HepG2 (cell line): Measurements from ENCODE around the gene SMIM44. TPM values are rescaled to one million over a fixed set of nuclear protein-coding genes. Genes with fewer than 3 reads are reported as not detected.

ENCODE experiments used
- ATAC-seq: fragments of 200-7000 bp; cut with Tn5 transposase; 3 replicates; pipeline ENCODE4 v1.9.1; 2020; ENCODE audit warnings: mild to moderate bottlenecking, moderate library complexity
- BruUV-seq: library from RNA; stranded (reverse); fragments of 400-500 nt; replicated peaks from 2 replicates; lab custom pipeline; 2021; lab: Mats Ljungman, UMichigan
- CTCF ChIA-PET: fragments of 300-600 bp; formaldehyde crosslinking; extraction: SDS; loops from one replicate; lab custom pipeline; 2021; ENCODE audit warnings: low total read pairs, inconsistent platforms, low intra/inter-chr PET ratio; lab: Yijun Ruan, JAX
- POLR2A ChIA-PET: fragments of 350-600 bp; sonication (Branson Sonifier 250); formaldehyde crosslinking; loops from one replicate; lab custom pipeline; 2020; ENCODE audit warnings: antibody characterized with exemption, inconsistent platforms; lab: Yijun Ruan, JAX
- DNase-seq: peaks from one replicate; pipeline ENCODE4 v3.0.0-alpha.2; 2015; ENCODE audit warnings: low spot score
- FAIRE-seq: peaks from 3 replicates; lab custom pipeline; 2011; peaks lifted over from hg19 to GRCh38; lab: Jason Lieb, UNC
- H2AFZ ChIP-seq: one replicate; pipeline ENCODE4 v1.6.1; 2011; ENCODE audit warnings: low read length, inconsistent platforms
- H3K27ac ChIP-seq: fragments of 300-600 bp; 3 replicates; pipeline ENCODE4 v1.8.0; 2011; ENCODE audit warnings: mixed run types, mild to moderate bottlenecking, mixed read lengths, low read length, inconsistent platforms; ENCODE audit not compliant: insufficient read depth; ENCODE audit errors: extremely low read length
- H3K27me3 ChIP-seq, 2 experiments: fragments of 200-600 bp in 1 of 2; 2 replicates in 1 of 2; 3 replicates in 1 of 2; pipeline versions ENCODE4 v1.6.0 to v1.8.0; 2011; ENCODE audit warnings: low read length in 2 of 2, mild to moderate bottlenecking in 2 of 2, moderate library complexity in 2 of 2, inconsistent platforms in 1 of 2; ENCODE audit not compliant: insufficient read depth in 2 of 2, control insufficient read depth in 1 of 2
- H3K36me3 ChIP-seq, 2 experiments: fragments of 200-600 bp in 1 of 2; replicated peaks in 1 of 2; 2 replicates in 1 of 2; 3 replicates in 1 of 2; pipeline versions ENCODE4 v1.5.1 to v1.8.0; 2011; ENCODE audit warnings: low read length in 2 of 2, inconsistent platforms in 1 of 2; ENCODE audit not compliant: insufficient read depth in 2 of 2, control insufficient read depth in 1 of 2
- H3K4me1 ChIP-seq: 2 replicates; pipeline ENCODE4 v1.5.1; 2012; ENCODE audit warnings: low read length, inconsistent platforms; ENCODE audit not compliant: insufficient read depth
- H3K4me2 ChIP-seq: 2 replicates; pipeline ENCODE4 v1.6.0; 2011; ENCODE audit warnings: low read depth, low read length, inconsistent platforms
- H3K4me3 ChIP-seq, 3 experiments: fragments of 200-600 bp in 1 of 3; sonication (generic), shearing (Covaris generic) in 1 of 3; replicated peaks in 1 of 3; 2 replicates each; pipeline ENCODE4 v1.5.1; 2011 to 2016; ENCODE audit warnings: low read length in 3 of 3, inconsistent platforms in 2 of 3, low read depth in 2 of 3, mild to moderate bottlenecking in 2 of 3, control low read depth in 1 of 3, mixed read lengths in 1 of 3; ENCODE audit not compliant: insufficient read depth in 1 of 3
- H3K79me2 ChIP-seq: one replicate; pipeline ENCODE4 v1.6.1; 2011; ENCODE audit warnings: low read length, inconsistent platforms; ENCODE audit not compliant: insufficient read depth
- H3K9ac ChIP-seq: 2 replicates; pipeline ENCODE4 v1.6.0; 2011; ENCODE audit warnings: mild to moderate bottlenecking, low read depth, low read length, inconsistent platforms; ENCODE audit not compliant: insufficient read depth
- H3K9me3 ChIP-seq: 2 replicates; pipeline ENCODE4 v1.5.1; 2012; ENCODE audit warnings: mild to moderate bottlenecking, low read length
- H4K20me1 ChIP-seq: 2 replicates; pipeline ENCODE4 v1.6.0; 2011; ENCODE audit warnings: inconsistent platforms, mild to moderate bottlenecking, low read length, moderate library complexity; ENCODE audit not compliant: insufficient read depth
- ARID2 ChIP-seq: sonication (generic); formaldehyde crosslinking; IDR thresholded peaks from 2 replicates; pipeline ENCODE4 v1.8.1; 2022; ENCODE audit warnings: mild to moderate bottlenecking, missing genetic modification reagents, borderline replicate concordance
- ERF ChIP-seq: IDR thresholded peaks from 2 replicates; pipeline ENCODE4 v1.6.1; 2018; ENCODE audit warnings: missing biosample characterization, missing genetic modification reagents
- ETV5 ChIP-seq: IDR thresholded peaks from 2 replicates; pipeline ENCODE4 v1.6.1; 2018; ENCODE audit warnings: missing biosample characterization, missing genetic modification reagents, inconsistent platforms, borderline replicate concordance
- MEIS2 ChIP-seq: sonication (generic); formaldehyde crosslinking; IDR thresholded peaks from 2 replicates; pipeline ENCODE4 v1.9.0; 2021; ENCODE audit warnings: mild to moderate bottlenecking, missing genetic modification reagents
- SIN3A ChIP-seq: IDR thresholded peaks from 2 replicates; pipeline ENCODE4 v1.6.1; 2011; ENCODE audit warnings: low read depth, mild to moderate bottlenecking, control low read depth, low read length, borderline replicate concordance
- TARDBP ChIP-seq: sonication (generic); formaldehyde crosslinking; IDR thresholded peaks from 2 replicates; pipeline ENCODE4 v1.8.0; 2022; ENCODE audit warnings: mild to moderate bottlenecking, missing genetic modification reagents
- ZNF138 ChIP-seq: sonication (generic); formaldehyde crosslinking; IDR thresholded peaks from 2 replicates; pipeline ENCODE4 v1.5.0; 2020; ENCODE audit warnings: mild to moderate bottlenecking, low read depth, missing genetic modification reagents
- ZNF18 ChIP-seq: sonication (generic); formaldehyde crosslinking; IDR thresholded peaks from 2 replicates; pipeline ENCODE4 v1.8.0; 2022; ENCODE audit warnings: mild to moderate bottlenecking, missing genetic modification reagents; ENCODE audit not compliant: insufficient replicate concordance
- WGBS: methylation state at CpG from one replicate; pipeline ENCODE4 v1.1.6; 2017; ENCODE audit warnings: low lambda C conversion rate; 5-methylcytosine and 5-hydroxymethylcytosine counted together
- in situ Hi-C: cut with HindIII; loops from 2 replicates; pipeline ENCODE4 v1.10.0; 2017; ENCODE audit warnings: low pct_unique_long_range_greater_than_20kb; ENCODE audit not compliant: extremely low pct_ligation_motif_present
- intact Hi-C: fragments of 100-400 bp; cut with micrococcal nuclease; formaldehyde crosslinking; loops from one replicate; pipeline ENCODE4 v1.10.0; 2022; ENCODE audit not compliant: unreplicated experiment
- polyA plus RNA-seq, 8 experiments: library from polyadenylated mRNA; depleted of rRNA in 3 of 8; stranded (reverse) in 7 of 8; unstranded in 1 of 8; fragments of >200 nt; fragmentation: Illumina TruSeq in 4 of 8; extraction: Trizol in 4 of 8; gene quantifications; 2 replicates each; pipeline versions ENCODE4 v1.2.1 to v1.2.3, GENCODE V29; 2011 to 2016; ENCODE audit warnings: low read depth in 4 of 8, missing spikeins in 1 of 8, mixed read lengths in 1 of 8; ENCODE audit not compliant: insufficient read depth in 1 of 8
- total RNA-seq, 5 experiments: library from RNA; depleted of rRNA; stranded (reverse); fragments of >200 nt; fragmentation: Illumina TruSeq; extraction: Trizol; gene quantifications; 2 replicates each; pipeline ENCODE4 v1.2.3, GENCODE V29; 2016; ENCODE audit warnings: low read depth in 1 of 5

SMIM44 gene
- total and polyA plus RNA-seq, 2 of the 13 experiments (the other 11 are each of a cell fraction or from before 2014, with no cell fraction given), result not detected

DNA sequence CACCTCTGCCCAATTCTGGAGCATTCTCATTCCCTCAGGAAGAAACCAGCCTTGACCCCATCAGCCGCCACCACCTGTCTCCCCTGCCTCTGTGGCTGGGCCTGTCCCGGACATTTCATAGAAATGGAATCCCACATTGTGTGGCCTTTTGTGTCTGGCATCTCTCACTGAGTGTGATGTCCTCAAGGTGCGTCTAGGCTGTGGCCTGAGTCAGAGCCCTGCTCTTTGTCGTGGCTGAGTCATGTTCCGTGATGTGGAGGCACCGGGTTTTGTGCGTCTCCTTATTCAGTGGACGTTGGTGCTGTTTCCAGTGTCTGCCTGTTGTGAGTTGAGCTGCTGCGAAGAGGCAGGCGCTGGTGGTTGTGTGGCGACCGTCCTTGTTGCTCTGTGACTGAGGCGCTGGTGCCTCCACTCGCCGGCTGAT, 26.3 kb upstream of the SMIM44 start:
- FAIRE-seq, result no peak
- H3K36me3 ChIP-seq, result peaks cover 5 to 20% of the 10 kb centered on the region in 2 experiments; a peak in 4 of 5 replicates
- POLR2A ChIA-PET, result no interaction called here
- TF ChIP-seq ZNF18 (CRISPR knock-in tag) (no peak), TARDBP (CRISPR knock-in tag) (no peak), SIN3A (no peak), ARID2 (CRISPR knock-in tag) (no peak), ETV5 (CRISPR knock-in tag) (no peak), ZNF138 (CRISPR knock-in tag) (no peak), ERF (CRISPR knock-in tag) (no peak), MEIS2 (no peak)
- TF ChIP-seq, all 625 proteins: peak for 0
- BruUV-seq, result no TSS peak
- no peak overlapping the region for H3K4me2 ChIP-seq
- 96% methylated on average over 4 of the region's 15 CpGs for WGBS
- no peak for DNase-seq
- H3K4me1 ChIP-seq, result peaks cover 22% of the 10 kb centered on the region
- ATAC-seq, result no peak
- H3K4me3 ChIP-seq, result no peak overlapping the region
- in situ Hi-C loops, result no loop called here
- H3K9me3 ChIP-seq, result no peaks in the 10 kb centered on the region
- H3K27ac ChIP-seq, result no peak overlapping the region
- no peak overlapping the region for H2AFZ ChIP-seq
- intact Hi-C loops, result loop anchor here (5.0 kb wide), 1 partner anchor 63 kb away; the partner anchor contains the start of gene HMG20B
- CTCF ChIA-PET, result no interaction called here
- no peak overlapping the region for H3K9ac ChIP-seq
- peaks cover 65% of the 10 kb centered on the region for H3K79me2 ChIP-seq
- H3K27me3 ChIP-seq, result no peaks in the 10 kb centered on the region
- H4K20me1 ChIP-seq, result peaks cover 18% of the 10 kb centered on the region; the same call in 1 of the 2 replicates
